ENCODE measurements around the gene SERINC3.

SERINC3 gene

GRCh38 chr20:44450903-44451450 lies 70.9 kb downstream of the SERINC3 start:
- no peaks in the 10 kb centered on the region for H3K27me3 ChIP-seq (ENCODE audit: insufficient read depth, poor library complexity, severe bottlenecking)
- no peak overlapping the region for H3K4me3 ChIP-seq (replicated peaks; ENCODE audit: insufficient read depth, low read length)
- DNase-seq (ENCODE audit: low read depth in 1 of 2, low spot score in 1 of 2), result no peak
- no peak for TF ChIP-seq CTCF (IDR thresholded peaks at IDR 0.05; ENCODE audit: insufficient read depth, low read length)
- TF ChIP-seq REST (IDR thresholded peaks at IDR 0.05; ENCODE audit: insufficient replicate concordance, low read depth), result no peak
- no peak for TF ChIP-seq POLR2AphosphoS5 (IDR thresholded peaks at IDR 0.05; ENCODE audit: low read depth)
- no peak for TF ChIP-seq SPI1 (IDR thresholded peaks at IDR 0.05; ENCODE audit: borderline replicate concordance, low read depth)
- TF ChIP-seq GABPA (IDR thresholded peaks at IDR 0.05; ENCODE audit: low read depth), result no peak
- H3K27ac ChIP-seq (replicated peaks), result no peak overlapping the region

GRCh38 chr20:44450281-44450889 lies 71.5 kb downstream of the SERINC3 start:
- TF ChIP-seq POLR2AphosphoS5 (IDR thresholded peaks at IDR 0.05; ENCODE audit: low read depth) (no peak), GABPA (IDR thresholded peaks at IDR 0.05; ENCODE audit: low read depth) (no peak), CTCF (IDR thresholded peaks at IDR 0.05; ENCODE audit: insufficient read depth, low read length) (no peak), SPI1 (IDR thresholded peaks at IDR 0.05; ENCODE audit: borderline replicate concordance, low read depth) (no peak)
- no peak for DNase-seq (ENCODE audit: low read depth in 1 of 2, low spot score in 1 of 2)
- no peak overlapping the region for H3K4me3 ChIP-seq (replicated peaks; ENCODE audit: insufficient read depth, low read length)
- no peak overlapping the region for H3K27ac ChIP-seq (replicated peaks)
- H3K27me3 ChIP-seq (ENCODE audit: insufficient read depth, poor library complexity, severe bottlenecking), result no peaks in the 10 kb centered on the region

GRCh38 chr20:44449864-44450263 lies 72.0 kb downstream of the SERINC3 start:
- H3K4me3 ChIP-seq (replicated peaks; ENCODE audit: insufficient read depth, low read length), result no peak overlapping the region
- no peaks in the 10 kb centered on the region for H3K27me3 ChIP-seq (ENCODE audit: insufficient read depth, poor library complexity, severe bottlenecking)
- TF ChIP-seq SPI1 (IDR thresholded peaks at IDR 0.05; ENCODE audit: borderline replicate concordance, low read depth), result no peak
- no peak overlapping the region for H3K27ac ChIP-seq (replicated peaks)
- DNase-seq (ENCODE audit: low read depth in 1 of 2, low spot score in 1 of 2), result no peak

- Histone ChIP-seq H3K4me3 (replicated peaks; ENCODE audit: insufficient read depth, low read length) (no peak overlapping the region), H3K27ac (replicated peaks) (no peak overlapping the region), H3K27me3 (ENCODE audit: insufficient read depth, poor library complexity, severe bottlenecking) (no peaks in the 10 kb centered on the region)
- DNase-seq (ENCODE audit: low read depth in 1 of 2, low spot score in 1 of 2), result no peak
- TF ChIP-seq SPI1 (IDR thresholded peaks at IDR 0.05; ENCODE audit: borderline replicate concordance, low read depth) (no peak), POLR2AphosphoS5 (IDR thresholded peaks at IDR 0.05; ENCODE audit: low read depth) (no peak), GABPA (IDR thresholded peaks at IDR 0.05; ENCODE audit: low read depth) (no peak), REST (IDR thresholded peaks at IDR 0.05; ENCODE audit: insufficient replicate concordance, low read depth) (no peak)
Observed at GRCh38 chr20:44448753-44449546, 72.9 kb downstream of the SERINC3 start.
